ENCODE data around the gene HLA-DQB2.
"Not testable (repeated sequence)": the region's sequence is repeated elsewhere in the genome, so short reads cannot be mapped to it uniquely, and the experiment has no call there.

GRCh38 chr6:32745649-32746048, 17.7 kb downstream of the HLA-DQB2 start:
- not testable (repeated sequence) for TF ChIP-seq CTCF, POLR2A (IDR thresholded peaks at IDR 0.05)
